HepG2 (cell line): ENCODE results near the gene ZNF624. TPM values are rescaled to one million over a fixed set of nuclear protein-coding genes. Genes with fewer than 3 reads are reported as not detected.

Experiments used
- BCL6 ChIP-seq: IDR thresholded peaks from 2 replicates; pipeline ENCODE4 v1.6.1; 2016; ENCODE audit warnings: missing genetic modification reagents, missing compliant biosample characterization
- CBFB ChIP-seq: sonication (generic); formaldehyde crosslinking; IDR thresholded peaks from 2 replicates; pipeline ENCODE4 v1.4.0; 2020; ENCODE audit warnings: missing genetic modification reagents
- CBX1 ChIP-seq: IDR thresholded peaks from one replicate; pipeline ENCODE4 v1.6.1; 2016; ENCODE audit warnings: antibody characterized with exemption, low read depth
- JDP2 ChIP-seq: sonication (generic); formaldehyde crosslinking; IDR thresholded peaks from 2 replicates; pipeline ENCODE4 v1.8.1; 2022; ENCODE audit warnings: missing genetic modification reagents, borderline replicate concordance
- MATR3 ChIP-seq: sonication (generic); formaldehyde crosslinking; IDR thresholded peaks from 2 replicates; pipeline ENCODE4 v1.4.0; 2020; ENCODE audit warnings: missing genetic modification reagents
- PLRG1 ChIP-seq: fragments of 450-650 bp; conservative IDR thresholded peaks from 2 replicates; pipeline ENCODE4 v1.6.1; 2016
- POLR2A ChIP-seq, 2 experiments: IDR thresholded peaks; 2 replicates each; pipeline ENCODE4 v1.6.1; 2011; ENCODE audit warnings: low read depth in 2 of 2, low read length in 2 of 2, mild to moderate bottlenecking in 1 of 2, moderate library complexity in 1 of 2; ENCODE audit not compliant: insufficient read depth in 1 of 2
- POLR2G ChIP-seq: fragments of 200-400 bp; formaldehyde crosslinking; IDR thresholded peaks from 2 replicates; pipeline ENCODE4 v1.6.1; 2018; ENCODE audit warnings: mild to moderate bottlenecking, low read depth, low read length, moderate library complexity
- RBFOX2 ChIP-seq: fragments of 200-400 bp; formaldehyde crosslinking; IDR thresholded peaks from 2 replicates; pipeline ENCODE4 v1.6.1; 2017; ENCODE audit warnings: low read depth, mild to moderate bottlenecking, low read length
- SAP130 ChIP-seq: IDR thresholded peaks from 2 replicates; pipeline ENCODE4 v1.6.1; 2016; ENCODE audit warnings: low read depth
- SRSF9 ChIP-seq: fragments of 200-400 bp; formaldehyde crosslinking; IDR thresholded peaks from 2 replicates; pipeline ENCODE4 v1.6.1; 2018; ENCODE audit warnings: borderline replicate concordance, mild to moderate bottlenecking, low read depth, low read length; ENCODE audit not compliant: insufficient read depth, poor library complexity, severe bottlenecking
- YEATS4 ChIP-seq: sonication (generic); formaldehyde crosslinking; IDR thresholded peaks from 2 replicates; pipeline ENCODE4 v1.4.0; 2020; ENCODE audit warnings: missing genetic modification reagents, borderline replicate concordance
- ZC3H13 ChIP-seq: sonication (generic); formaldehyde crosslinking; IDR thresholded peaks from 2 replicates; pipeline ENCODE4 v1.8.1; 2023; ENCODE audit warnings: mild to moderate bottlenecking, missing genetic modification reagents, moderate library complexity
- ZFY ChIP-seq: sonication (generic); formaldehyde crosslinking; IDR thresholded peaks from 2 replicates; pipeline ENCODE4 v1.4.0; 2020; ENCODE audit warnings: missing genetic modification reagents
- ZNF354B ChIP-seq: sonication (generic); formaldehyde crosslinking; IDR thresholded peaks from 2 replicates; pipeline ENCODE4 v1.8.0; 2022; ENCODE audit warnings: mild to moderate bottlenecking, missing genetic modification reagents
- ZNF510 ChIP-seq: sonication (generic); formaldehyde crosslinking; IDR thresholded peaks from 2 replicates; pipeline ENCODE4 v1.4.0; 2020; ENCODE audit warnings: low read depth, mild to moderate bottlenecking, missing genetic modification reagents
- ZNF550 ChIP-seq: sonication (generic); formaldehyde crosslinking; IDR thresholded peaks from 2 replicates; pipeline ENCODE4 v1.4.0; 2020; ENCODE audit warnings: mild to moderate bottlenecking, missing genetic modification reagents, borderline replicate concordance
- ZNF644 ChIP-seq: IDR thresholded peaks from 2 replicates; pipeline ENCODE4 v1.6.1; 2016; ENCODE audit warnings: low read depth
- polyA plus RNA-seq, 8 experiments: library from polyadenylated mRNA; depleted of rRNA in 3 of 8; stranded (reverse) in 7 of 8; unstranded in 1 of 8; fragments of >200 nt; fragmentation: Illumina TruSeq in 4 of 8; extraction: Trizol in 4 of 8; gene quantifications; 2 replicates each; pipeline versions ENCODE4 v1.2.1 to v1.2.3, GENCODE V29; 2011 to 2016; ENCODE audit warnings: low read depth in 4 of 8, missing spikeins in 1 of 8, mixed read lengths in 1 of 8; ENCODE audit not compliant: insufficient read depth in 1 of 8
- total RNA-seq, 5 experiments: library from RNA; depleted of rRNA; stranded (reverse); fragments of >200 nt; fragmentation: Illumina TruSeq; extraction: Trizol; gene quantifications; 2 replicates each; pipeline ENCODE4 v1.2.3, GENCODE V29; 2016; ENCODE audit warnings: low read depth in 1 of 5
- TF ChIP-seq, protein P1 (sequence below): sonication (generic); formaldehyde crosslinking; IDR thresholded peaks from 2 replicates; pipeline ENCODE4 v1.5.0; 2020; ENCODE audit warnings: mild to moderate bottlenecking, missing genetic modification reagents
- TF ChIP-seq, protein P2 (sequence below): IDR thresholded peaks from 2 replicates; pipeline ENCODE4 v1.6.1; 2016; ENCODE audit warnings: low read depth
- TF ChIP-seq, protein P3 (sequence below): IDR thresholded peaks from 2 replicates; pipeline ENCODE4 v1.6.1; 2012; ENCODE audit warnings: inconsistent platforms
- TF ChIP-seq, protein P4 (sequence below): sonication (generic); formaldehyde crosslinking; IDR thresholded peaks from 2 replicates; pipeline ENCODE4 v1.4.0; 2020; ENCODE audit warnings: mild to moderate bottlenecking, low read depth, missing genetic modification reagents
- TF ChIP-seq, protein P5 (sequence below): sonication (generic); formaldehyde crosslinking; IDR thresholded peaks from 2 replicates; pipeline ENCODE4 v1.8.1; 2023; ENCODE audit warnings: mild to moderate bottlenecking, missing genetic modification reagents, borderline replicate concordance

Gene ZNF624
- total and polyA plus RNA-seq, 2 of the 13 experiments (the other 11 are each of a cell fraction or from before 2014, with no cell fraction given) = 0.75 to 3.5 TPM

DNA sequence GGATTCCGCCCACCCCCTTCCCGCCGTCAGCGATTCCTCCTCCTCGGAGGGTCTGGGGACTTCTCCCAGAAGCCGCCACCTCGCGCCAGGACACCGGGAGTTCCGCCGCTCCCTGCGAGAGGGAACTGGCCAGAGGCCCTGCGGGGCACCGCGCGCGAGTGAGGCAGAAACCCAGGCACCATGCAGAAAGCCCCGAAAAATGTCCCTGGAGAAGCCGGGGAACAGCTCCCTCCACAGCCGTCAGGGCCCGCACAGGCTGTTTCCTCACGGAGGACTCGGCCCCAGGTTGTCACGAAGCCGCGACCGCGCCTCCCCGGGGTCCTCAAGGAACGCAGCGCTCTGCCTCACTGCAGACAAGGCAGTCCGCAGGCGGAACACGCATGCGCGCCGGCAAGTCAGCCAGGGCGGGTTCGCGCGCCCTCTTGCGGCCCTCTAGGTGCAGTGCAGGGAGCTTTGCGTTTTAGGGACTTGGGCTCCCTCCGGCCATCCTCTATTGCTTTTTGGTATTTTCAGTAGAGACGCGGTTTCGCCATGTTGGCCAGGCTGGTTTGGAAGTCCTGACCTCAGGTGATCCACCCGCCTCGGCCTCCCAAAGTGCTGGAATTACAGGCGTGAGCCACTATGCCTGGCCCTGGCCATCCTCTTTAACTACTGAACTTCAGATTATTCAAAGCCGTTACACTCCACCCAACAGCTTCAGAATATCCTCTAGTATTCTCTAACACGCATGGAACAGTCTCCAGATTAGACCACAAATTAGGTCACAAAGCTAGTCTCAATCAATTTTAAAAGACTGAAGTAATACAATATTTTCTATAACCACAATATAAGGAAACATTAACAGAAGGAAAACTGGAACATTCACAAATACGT is 64.3 kb downstream of the ZNF624 start (continued):
- TF ChIP-seq, protein P1, sequence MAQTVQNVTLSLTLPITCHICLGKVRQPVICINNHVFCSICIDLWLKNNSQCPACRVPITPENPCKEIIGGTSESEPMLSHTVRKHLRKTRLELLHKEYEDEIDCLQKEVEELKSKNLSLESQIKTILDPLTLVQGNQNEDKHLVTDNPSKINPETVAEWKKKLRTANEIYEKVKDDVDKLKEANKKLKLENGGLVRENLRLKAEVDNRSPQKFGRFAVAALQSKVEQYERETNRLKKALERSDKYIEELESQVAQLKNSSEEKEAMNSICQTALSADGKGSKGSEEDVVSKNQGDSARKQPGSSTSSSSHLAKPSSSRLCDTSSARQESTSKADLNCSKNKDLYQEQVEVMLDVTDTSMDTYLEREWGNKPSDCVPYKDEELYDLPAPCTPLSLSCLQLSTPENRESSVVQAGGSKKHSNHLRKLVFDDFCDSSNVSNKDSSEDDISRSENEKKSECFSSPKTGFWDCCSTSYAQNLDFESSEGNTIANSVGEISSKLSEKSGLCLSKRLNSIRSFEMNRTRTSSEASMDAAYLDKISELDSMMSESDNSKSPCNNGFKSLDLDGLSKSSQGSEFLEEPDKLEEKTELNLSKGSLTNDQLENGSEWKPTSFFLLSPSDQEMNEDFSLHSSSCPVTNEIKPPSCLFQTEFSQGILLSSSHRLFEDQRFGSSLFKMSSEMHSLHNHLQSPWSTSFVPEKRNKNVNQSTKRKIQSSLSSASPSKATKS (CRISPR knock-in tag) = no peak
- TF ChIP-seq YEATS4 (CRISPR knock-in tag) (peak; percentile 28; the same call in 1 of the 2 replicates), ZNF644 (no peak), POLR2G (peak; percentile 49; the same call in 1 of the 2 replicates), ZFY (peak; percentile 65), SAP130 (CRISPR knock-in tag) (peak; percentile 48), MATR3 (CRISPR knock-in tag) (no peak), SRSF9 (no peak), POLR2A (IDR thresholded peaks at IDR 0.05; ENCODE audit: insufficient read depth in 1 of 2, low read depth in 2 of 2, low read length in 2 of 2) (peak in 1 of 2 experiments; percentile 60; a peak in 2 of 4 replicates), ZC3H13 (CRISPR knock-in tag) (peak; percentile 45; the same call in 1 of the 2 replicates), ZNF550 (CRISPR knock-in tag) (peak; percentile 84; the same call in 1 of the 2 replicates), ZNF510 (CRISPR knock-in tag) (0 out of 2 replicates have a peak, but pooled peaks have one; percentile 68), JDP2 (CRISPR knock-in tag) (no peak), CBX1 (no peak), RBFOX2 (peak; percentile 55; the same call in 1 of the 2 replicates), ZNF354B (CRISPR knock-in tag) (no peak), PLRG1 (no peak), CBFB (CRISPR knock-in tag) (no peak), BCL6 (CRISPR knock-in tag) (peak; percentile 7; the same call in 1 of the 2 replicates)
- TF ChIP-seq, protein P2, sequence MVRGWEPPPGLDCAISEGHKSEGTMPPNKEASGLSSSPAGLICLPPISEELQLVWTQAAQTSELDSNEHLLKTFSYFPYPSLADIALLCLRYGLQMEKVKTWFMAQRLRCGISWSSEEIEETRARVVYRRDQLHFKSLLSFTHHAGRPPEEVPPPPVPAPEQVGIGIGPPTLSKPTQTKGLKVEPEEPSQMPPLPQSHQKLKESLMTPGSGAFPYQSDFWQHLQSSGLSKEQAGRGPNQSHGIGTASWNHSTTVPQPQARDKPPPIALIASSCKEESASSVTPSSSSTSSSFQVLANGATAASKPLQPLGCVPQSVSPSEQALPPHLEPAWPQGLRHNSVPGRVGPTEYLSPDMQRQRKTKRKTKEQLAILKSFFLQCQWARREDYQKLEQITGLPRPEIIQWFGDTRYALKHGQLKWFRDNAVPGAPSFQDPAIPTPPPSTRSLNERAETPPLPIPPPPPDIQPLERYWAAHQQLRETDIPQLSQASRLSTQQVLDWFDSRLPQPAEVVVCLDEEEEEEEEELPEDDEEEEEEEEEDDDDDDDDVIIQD (CRISPR knock-in tag) = 0 out of 2 replicates have a peak, but pooled peaks have one; percentile 34
- TF ChIP-seq, protein P3, sequence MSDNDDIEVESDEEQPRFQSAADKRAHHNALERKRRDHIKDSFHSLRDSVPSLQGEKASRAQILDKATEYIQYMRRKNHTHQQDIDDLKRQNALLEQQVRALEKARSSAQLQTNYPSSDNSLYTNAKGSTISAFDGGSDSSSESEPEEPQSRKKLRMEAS = peak; percentile 68
- TF ChIP-seq, protein P4, sequence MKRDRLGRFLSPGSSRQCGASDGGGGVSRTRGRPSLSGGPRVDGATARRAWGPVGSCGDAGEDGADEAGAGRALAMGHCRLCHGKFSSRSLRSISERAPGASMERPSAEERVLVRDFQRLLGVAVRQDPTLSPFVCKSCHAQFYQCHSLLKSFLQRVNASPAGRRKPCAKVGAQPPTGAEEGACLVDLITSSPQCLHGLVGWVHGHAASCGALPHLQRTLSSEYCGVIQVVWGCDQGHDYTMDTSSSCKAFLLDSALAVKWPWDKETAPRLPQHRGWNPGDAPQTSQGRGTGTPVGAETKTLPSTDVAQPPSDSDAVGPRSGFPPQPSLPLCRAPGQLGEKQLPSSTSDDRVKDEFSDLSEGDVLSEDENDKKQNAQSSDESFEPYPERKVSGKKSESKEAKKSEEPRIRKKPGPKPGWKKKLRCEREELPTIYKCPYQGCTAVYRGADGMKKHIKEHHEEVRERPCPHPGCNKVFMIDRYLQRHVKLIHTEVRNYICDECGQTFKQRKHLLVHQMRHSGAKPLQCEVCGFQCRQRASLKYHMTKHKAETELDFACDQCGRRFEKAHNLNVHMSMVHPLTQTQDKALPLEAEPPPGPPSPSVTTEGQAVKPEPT (CRISPR knock-in tag) = no peak
- TF ChIP-seq, protein P5, sequence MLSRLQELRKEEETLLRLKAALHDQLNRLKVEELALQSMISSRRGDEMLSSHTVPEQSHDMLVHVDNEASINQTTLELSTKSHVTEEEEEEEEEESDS (CRISPR knock-in tag) = no peak
